ENCODE data around the gene PXN.

- TF ChIP-seq CTCF (IDR thresholded peaks at IDR 0.05 in 8 of 11, conservative IDR thresholded peaks at IDR 0.05 in 3 of 11): no peak
- TF ChIP-seq POLR2AphosphoS5 (IDR thresholded peaks at IDR 0.05): no peak
Measured at GRCh38 chr12:120190386-120190785, 75.1 kb downstream of the PXN start.
